IMR-90 (cell line): Measurements from ENCODE around the gene AFG3L2. TPM values are rescaled to one million over a fixed set of nuclear protein-coding genes. Genes with fewer than 3 reads are reported as not detected.

Experiments
- ATAC-seq: fragments of 200-7000 bp; cut with Tn5 transposase; 2 replicates; pipeline ENCODE4 v1.9.1; 2020; ENCODE audit warnings: low read depth, mild to moderate bottlenecking, moderate library complexity
- BruUV-seq: library from RNA; stranded (reverse); fragments of 400-500 nt; replicated peaks from 2 replicates; lab custom pipeline; 2021; lab: Mats Ljungman, UMichigan
- CTCF ChIA-PET: fragments of 300-600 bp; formaldehyde crosslinking; extraction: SDS; loops from one replicate; lab custom pipeline; 2021; ENCODE audit warnings: antibody characterized with exemption; lab: Yijun Ruan, JAX
- POLR2A ChIA-PET: fragments of 300-600 bp; sonication (Branson Sonifier 250); formaldehyde crosslinking; loops from one replicate; lab custom pipeline; 2022; ENCODE audit warnings: antibody characterized with exemption; ENCODE audit not compliant: unreplicated experiment; lab: Charles Lee
- DNase-seq: peaks from one replicate; pipeline ENCODE4 v3.0.0; 2013
- H2AFZ ChIP-seq: replicated peaks from 2 replicates; pipeline ENCODE3; 2013; ENCODE audit warnings: low read length, mild to moderate bottlenecking; ENCODE audit not compliant: poor library complexity
- H2AK5ac ChIP-seq: 2 replicates; pipeline ENCODE4 v1.6.1; 2013; ENCODE audit warnings: low read depth, low read length, inconsistent platforms
- H2AK9ac ChIP-seq: replicated peaks from 2 replicates; pipeline ENCODE3; 2013; ENCODE audit warnings: mild to moderate bottlenecking, low read depth, low read length, moderate library complexity; ENCODE audit not compliant: poor library complexity
- H2BK120ac ChIP-seq: 2 replicates; pipeline ENCODE4 v1.6.1; 2013; ENCODE audit warnings: low read depth, low read length, inconsistent platforms
- H2BK15ac ChIP-seq: 3 replicates; pipeline ENCODE4 v1.6.1; 2013; ENCODE audit warnings: low read depth, low read length, inconsistent platforms
- H2BK20ac ChIP-seq: 2 replicates; pipeline ENCODE4 v1.6.1; 2013; ENCODE audit warnings: low read depth, mild to moderate bottlenecking, inconsistent platforms, low read length, moderate library complexity
- H2BK5ac ChIP-seq: 2 replicates; pipeline ENCODE4 v1.6.1; 2013; ENCODE audit warnings: mild to moderate bottlenecking, low read depth, low read length, inconsistent platforms; ENCODE audit not compliant: poor library complexity, severe bottlenecking
- H3K14ac ChIP-seq: replicated peaks from 2 replicates; pipeline ENCODE4 v1.6.1; 2013; ENCODE audit warnings: low read depth, low read length, inconsistent platforms
- H3K18ac ChIP-seq: 2 replicates; pipeline ENCODE4 v1.6.1; 2013; ENCODE audit warnings: low read depth, low read length, control low read depth
- H3K23ac ChIP-seq: 2 replicates; pipeline ENCODE4 v1.6.1; 2013; ENCODE audit warnings: low read depth, low read length, inconsistent platforms
- H3K27ac ChIP-seq: 2 replicates; pipeline ENCODE4 v1.5.1; 2013; ENCODE audit warnings: mild to moderate bottlenecking, control low read depth, low read length; ENCODE audit not compliant: insufficient read depth
- H3K27me3 ChIP-seq: 2 replicates; pipeline ENCODE4 v1.6.1; 2013; ENCODE audit warnings: low read length; ENCODE audit not compliant: control insufficient read depth, insufficient read depth
- H3K36me3 ChIP-seq: 2 replicates; pipeline ENCODE4 v1.6.1; 2013; ENCODE audit warnings: low read length, mixed read lengths; ENCODE audit not compliant: control insufficient read depth, insufficient read depth
- H3K4ac ChIP-seq: 2 replicates; pipeline ENCODE4 v1.6.1; 2013; ENCODE audit warnings: low read depth, low read length, inconsistent platforms
- H3K4me1 ChIP-seq: 2 replicates; pipeline ENCODE4 v1.6.1; 2013; ENCODE audit warnings: low read length, mixed read lengths; ENCODE audit not compliant: control insufficient read depth, insufficient read depth
- H3K4me2 ChIP-seq: 2 replicates; pipeline ENCODE4 v1.6.1; 2013; ENCODE audit warnings: low read depth, mild to moderate bottlenecking, control low read depth, low read length, moderate library complexity
- H3K4me3 ChIP-seq: 2 replicates; pipeline ENCODE4 v1.5.1; 2013; ENCODE audit warnings: low read depth, mild to moderate bottlenecking, control low read depth, low read length, moderate library complexity; ENCODE audit not compliant: insufficient read depth
- H3K56ac ChIP-seq: 2 replicates; pipeline ENCODE4 v1.6.1; 2013; ENCODE audit warnings: low read length, inconsistent platforms; ENCODE audit not compliant: insufficient read depth; ENCODE audit errors: extremely low read depth
- H3K79me1 ChIP-seq, 2 experiments: 2 replicates each; pipeline ENCODE4 v1.6.1; 2013; ENCODE audit warnings: low read length in 2 of 2, inconsistent platforms in 1 of 2, low read depth in 1 of 2
- H3K9ac ChIP-seq: 2 replicates; pipeline ENCODE4 v1.6.1; 2013; ENCODE audit warnings: low read depth, low read length, control low read depth
- H3K9me1 ChIP-seq: 2 replicates; pipeline ENCODE4 v1.6.1; 2013; ENCODE audit warnings: low read length, inconsistent platforms; ENCODE audit not compliant: insufficient read depth
- H3K9me3 ChIP-seq: 2 replicates; pipeline ENCODE4 v1.6.1; 2013; ENCODE audit warnings: low read length; ENCODE audit not compliant: control insufficient read depth, insufficient read depth
- H4K20me1 ChIP-seq: 2 replicates; pipeline ENCODE4 v1.6.1; 2013; ENCODE audit warnings: low read length, inconsistent platforms; ENCODE audit not compliant: insufficient read depth
- H4K5ac ChIP-seq: 2 replicates; pipeline ENCODE4 v1.6.1; 2013; ENCODE audit warnings: mild to moderate bottlenecking, low read depth, low read length, control low read depth
- H4K8ac ChIP-seq, 2 experiments: 2 replicates each; pipeline ENCODE4 v1.6.1; 2013; ENCODE audit warnings: low read depth in 2 of 2, low read length in 2 of 2, control low read depth in 1 of 2, inconsistent platforms in 1 of 2
- H4K91ac ChIP-seq: 2 replicates; pipeline ENCODE4 v1.6.1; 2013; ENCODE audit warnings: low read depth, low read length, inconsistent platforms; ENCODE audit not compliant: insufficient read depth
- MAFK ChIP-seq: IDR thresholded peaks from 2 replicates; pipeline ENCODE4 v1.6.1; 2012; ENCODE audit warnings: low read depth, low read length, improper control_type of control experiment
- MXI1 ChIP-seq: IDR thresholded peaks from 2 replicates; pipeline ENCODE4 v1.6.1; 2012; ENCODE audit warnings: low read depth, mild to moderate bottlenecking, low read length, moderate library complexity, borderline replicate concordance
- NFE2L2 ChIP-seq: fragments of 150-350 bp; IDR thresholded peaks from 2 replicates; pipeline ENCODE4 v1.6.1; 2016; ENCODE audit warnings: low read depth, mild to moderate bottlenecking, low read length
- POLR2A ChIP-seq: IDR thresholded peaks from 2 replicates; pipeline ENCODE4 v1.6.1; 2012; ENCODE audit warnings: mild to moderate bottlenecking, low read depth, low read length
- RFX5 ChIP-seq: IDR thresholded peaks from 2 replicates; pipeline ENCODE4 v1.8.0; 2012; ENCODE audit warnings: low read depth, mild to moderate bottlenecking, low read length, moderate library complexity
- WGBS, 2 experiments: methylation state at CpG; one replicate each; pipeline versions ENCODE4 v1.1.5 to v1.1.7; 2013; ENCODE audit warnings: missing lambda C conversion rate in 2 of 2; ENCODE audit not compliant: insufficient read length in 1 of 2; ENCODE audit errors: extremely low coverage in 2 of 2; 5-methylcytosine and 5-hydroxymethylcytosine counted together
- dilution Hi-C: fragments of 300-500 bp; cut with HindIII; formaldehyde crosslinking; loops from one replicate; pipeline ENCODE4 v1.14.3; 2018; ENCODE audit warnings: low sequenced_read_pairs; ENCODE audit not compliant: unreplicated experiment
- in situ Hi-C: fragments of 300-500 bp; cut with MboI; formaldehyde crosslinking; loops from 3 replicates; pipeline ENCODE4 v1.14.3; 2019; ENCODE audit warnings: low sequenced_read_pairs, inconsistent platforms, mixed read lengths
- intact Hi-C: fragments of 100-400 bp; cut with micrococcal nuclease; formaldehyde crosslinking; loops from 2 replicates; pipeline ENCODE4 v1.10.0; 2022
- polyA plus RNA-seq, 3 experiments: library from polyadenylated mRNA; depleted of rRNA; stranded (reverse); fragments of >200 nt; gene quantifications; 2 replicates each; pipeline ENCODE4 v1.2.3, GENCODE V29; 2012; ENCODE audit warnings: low replicate concordance in 1 of 3
- total RNA-seq: library from RNA; depleted of rRNA; stranded (reverse); fragments of >200 nt; gene quantifications from 2 replicates; pipeline ENCODE4 v1.2.3, GENCODE V29; 2012
- TF ChIP-seq, protein P1 (sequence below): fragments of 150-350 bp; IDR thresholded peaks from 2 replicates; pipeline ENCODE4 v1.6.1; 2016; ENCODE audit warnings: low read depth, mild to moderate bottlenecking, low read length, moderate library complexity, borderline replicate concordance
- TF ChIP-seq, protein P2 (sequence below): fragments of 150-350 bp; IDR thresholded peaks from 2 replicates; pipeline ENCODE4 v1.6.1; 2017; ENCODE audit warnings: mild to moderate bottlenecking, antibody characterized with exemption, low read length, low read depth

AFG3L2 gene
- total and polyA plus RNA-seq, 2 of the 4 experiments (the other 2 are of a cell fraction): 26.9 to 37.6 TPM

DNA sequence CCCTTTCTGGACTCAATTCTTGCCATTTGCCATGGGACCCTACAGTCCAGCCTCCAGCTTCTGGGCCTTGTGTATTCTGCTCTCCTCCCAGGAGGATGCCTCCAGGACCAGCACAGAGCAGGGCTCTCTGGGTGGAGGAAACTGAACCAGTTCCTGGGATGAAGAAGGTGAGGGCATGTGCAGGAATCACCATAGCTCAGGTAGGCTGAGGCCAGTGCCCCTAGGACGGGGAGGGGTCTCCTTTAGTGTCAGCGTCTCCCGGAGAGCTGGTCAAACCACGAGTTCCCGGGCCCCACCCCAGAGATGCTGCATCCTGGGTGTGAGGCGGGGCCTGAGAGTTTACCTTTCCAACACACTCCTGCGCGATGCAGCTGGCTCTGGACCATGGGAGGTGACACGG is 24.9 kb upstream of the AFG3L2 start (continued):
- TF ChIP-seq, protein P1, sequence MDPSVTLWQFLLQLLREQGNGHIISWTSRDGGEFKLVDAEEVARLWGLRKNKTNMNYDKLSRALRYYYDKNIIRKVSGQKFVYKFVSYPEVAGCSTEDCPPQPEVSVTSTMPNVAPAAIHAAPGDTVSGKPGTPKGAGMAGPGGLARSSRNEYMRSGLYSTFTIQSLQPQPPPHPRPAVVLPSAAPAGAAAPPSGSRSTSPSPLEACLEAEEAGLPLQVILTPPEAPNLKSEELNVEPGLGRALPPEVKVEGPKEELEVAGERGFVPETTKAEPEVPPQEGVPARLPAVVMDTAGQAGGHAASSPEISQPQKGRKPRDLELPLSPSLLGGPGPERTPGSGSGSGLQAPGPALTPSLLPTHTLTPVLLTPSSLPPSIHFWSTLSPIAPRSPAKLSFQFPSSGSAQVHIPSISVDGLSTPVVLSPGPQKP: no peak
- TF ChIP-seq NFE2L2: no peak
- no peak for TF ChIP-seq MAFK

DNA sequence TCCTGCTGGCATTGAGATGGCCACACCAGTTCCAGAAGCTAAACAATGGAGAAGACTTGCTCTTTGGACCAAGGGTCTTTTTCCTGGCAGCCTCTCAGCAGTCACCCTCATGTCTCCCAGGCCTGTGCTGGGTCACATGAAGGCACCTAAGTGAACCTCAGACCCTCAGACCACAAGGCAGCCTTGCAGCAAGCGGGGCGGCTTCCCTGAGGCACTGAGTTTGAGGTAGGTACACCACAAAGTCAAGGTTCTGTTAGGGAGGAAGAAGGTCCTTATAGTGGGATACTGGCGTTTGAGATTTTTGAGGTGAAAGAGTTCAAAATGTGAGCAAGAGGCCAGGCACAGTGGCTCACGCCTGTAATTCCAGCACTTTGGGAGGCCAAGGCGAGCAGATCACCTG is 22.2 kb upstream of the AFG3L2 start:
- BruUV-seq: no TSS peak
- in situ Hi-C loops: loop anchor here (5.0 kb wide), 1 partner anchor 133 kb away; no protein-coding TSS in a partner anchor

More for the DNA sequence above, 22.2 kb upstream of the AFG3L2 start:
- H3K9me3 ChIP-seq: no peaks in the 10 kb centered on the region
- no peaks in the 10 kb centered on the region for H3K9me1 ChIP-seq
- H3K18ac ChIP-seq: no peak overlapping the region
- no peak for TF ChIP-seq MAFK
- TF ChIP-seq, protein P2, sequence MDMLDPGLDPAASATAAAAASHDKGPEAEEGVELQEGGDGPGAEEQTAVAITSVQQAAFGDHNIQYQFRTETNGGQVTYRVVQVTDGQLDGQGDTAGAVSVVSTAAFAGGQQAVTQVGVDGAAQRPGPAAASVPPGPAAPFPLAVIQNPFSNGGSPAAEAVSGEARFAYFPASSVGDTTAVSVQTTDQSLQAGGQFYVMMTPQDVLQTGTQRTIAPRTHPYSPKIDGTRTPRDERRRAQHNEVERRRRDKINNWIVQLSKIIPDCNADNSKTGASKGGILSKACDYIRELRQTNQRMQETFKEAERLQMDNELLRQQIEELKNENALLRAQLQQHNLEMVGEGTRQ: no peak
- no peak for TF ChIP-seq RFX5
- TF ChIP-seq POLR2A: no peak
- TF ChIP-seq MXI1: no peak
- no peak overlapping the region for H3K14ac ChIP-seq
- no peaks in the 10 kb centered on the region for H3K79me1 ChIP-seq
- H3K36me3 ChIP-seq: no peaks in the 10 kb centered on the region
- no peak overlapping the region for H4K8ac ChIP-seq
- H2AK9ac ChIP-seq: no peak overlapping the region
- CTCF ChIA-PET: no interaction called here
- H3K4me3 ChIP-seq: no peak overlapping the region
- no peak overlapping the region for H2BK5ac ChIP-seq
- no peak overlapping the region for H3K56ac ChIP-seq
- peaks cover 3% of the 10 kb centered on the region; the same call in 1 of the 2 replicates for H3K27me3 ChIP-seq
- dilution Hi-C loops (no loop called here), intact Hi-C loops (no loop called here)
- H4K91ac ChIP-seq: no peak overlapping the region
- no peak overlapping the region for H3K4ac ChIP-seq
- no peak overlapping the region for H2AK5ac ChIP-seq
- H3K9ac ChIP-seq: no peak overlapping the region
- H4K20me1 ChIP-seq: no peaks in the 10 kb centered on the region
- WGBS, 2 experiments: 100% methylated on average over 1 of the region's 5 CpGs; no CpG with 5 or more reads in 1 of the 2 experiments
- POLR2A ChIA-PET: no interaction called here
- no peaks in the 10 kb centered on the region for H3K4me1 ChIP-seq
- H2BK20ac ChIP-seq: no peak overlapping the region
- no peak overlapping the region for H2BK15ac ChIP-seq
- H2BK120ac ChIP-seq: no peak overlapping the region
- H3K23ac ChIP-seq: no peak overlapping the region
- ATAC-seq (no peak), DNase-seq (no peak)
- H2AFZ ChIP-seq: no peak overlapping the region
- H3K27ac ChIP-seq: no peak overlapping the region
- no peak overlapping the region for H4K5ac ChIP-seq
- H3K4me2 ChIP-seq: no peak overlapping the region
